ENCODE data around the gene KCNG4.

The KCNG4 gene

GRCh38 chr16:84239909-84240308, at the start of gene KCNG4:
Gene KCNG4 (minus strand): TSS chr16:84240012. CDS start chr16:84237485, 2,527 bp downstream.
- DNase-seq, result no peak

GRCh38 chr16:84288902-84289301, 49.1 kb upstream of the KCNG4 start:
- no peak for DNase-seq

- no peak for DNase-seq
Observed at GRCh38 chr16:84286578-84287240, 46.9 kb upstream of the KCNG4 start.

- DNase-seq, result no peak
Observed at GRCh38 chr16:84284154-84284722, 44.4 kb upstream of the KCNG4 start.

- DNase-seq, result no peak
Observed at GRCh38 chr16:84283314-84284153, 43.7 kb upstream of the KCNG4 start.

GRCh38 chr16:84282533-84282932, 42.7 kb upstream of the KCNG4 start:
- no peak for DNase-seq

GRCh38 chr16:84281074-84281473, 41.3 kb upstream of the KCNG4 start:
- no peak for DNase-seq

- no peak for DNase-seq
Observed at GRCh38 chr16:84279881-84280280, 40.1 kb upstream of the KCNG4 start.

GRCh38 chr16:84278968-84279367, 39.2 kb upstream of the KCNG4 start:
- DNase-seq, result no peak

- DNase-seq, result no peak
Observed at GRCh38 chr16:84278333-84278732, 38.5 kb upstream of the KCNG4 start.

- peak; percentile 75 for DNase-seq
Observed at GRCh38 chr16:84277244-84277823, 37.5 kb upstream of the KCNG4 start.

- no peak for DNase-seq
Observed at GRCh38 chr16:84275585-84276151, 35.9 kb upstream of the KCNG4 start.

- DNase-seq, result no peak
Observed at GRCh38 chr16:84274515-84274914, 34.7 kb upstream of the KCNG4 start.

GRCh38 chr16:84272740-84273320, 33.0 kb upstream of the KCNG4 start:
- DNase-seq, result no peak

- no peak for DNase-seq
Observed at GRCh38 chr16:84271866-84272265, 32.1 kb upstream of the KCNG4 start.

GRCh38 chr16:84271037-84271436, 31.2 kb upstream of the KCNG4 start:
- no peak for DNase-seq

GRCh38 chr16:84270531-84270930, 30.7 kb upstream of the KCNG4 start:
- DNase-seq, result no peak

GRCh38 chr16:84270071-84270470, 30.3 kb upstream of the KCNG4 start:
- no peak for DNase-seq

- DNase-seq, result no peak
Observed at GRCh38 chr16:84268291-84269040, 28.7 kb upstream of the KCNG4 start.

- DNase-seq, result no peak
Observed at GRCh38 chr16:84267380-84267779, 27.6 kb upstream of the KCNG4 start.

- DNase-seq, result peak; percentile 35
Observed at GRCh38 chr16:84266451-84266850, 26.6 kb upstream of the KCNG4 start.

GRCh38 chr16:84262939-84263338, 23.1 kb upstream of the KCNG4 start:
- no peak for DNase-seq
